Esophagus (tissue), 2 donors: Measurements from ENCODE around the gene PCDHB12. TPM values are rescaled to one million over a fixed set of nuclear protein-coding genes. Genes with fewer than 3 reads are reported as not detected.
A peak's percentile ranks its signal among the peaks of the same experiment; 100 is the strongest.
"Not testable (repeated sequence)": the region's sequence is repeated elsewhere in the genome, so short reads cannot be mapped to it uniquely, and the experiment has no call there.

Source experiments
- H3K27ac ChIP-seq, 2 donors: one replicate each; pipeline ENCODE4 v1.5.1; 2013; ENCODE audit warnings: low read depth in 2 of 2, mild to moderate bottlenecking in 2 of 2, inconsistent platforms in 1 of 2, low read length in 1 of 2, moderate library complexity in 1 of 2
- H3K27me3 ChIP-seq, 2 donors: one replicate each; pipeline ENCODE4 v1.6.1; 2013; ENCODE audit warnings: low read length in 2 of 2, control low read depth in 1 of 2, mild to moderate bottlenecking in 1 of 2; ENCODE audit not compliant: insufficient read depth in 2 of 2, control insufficient read depth in 1 of 2
- H3K36me3 ChIP-seq, 2 donors: one replicate each; pipeline ENCODE4 v1.6.1; 2013; ENCODE audit warnings: low read length in 1 of 2; ENCODE audit not compliant: control insufficient read depth in 2 of 2, insufficient read depth in 2 of 2
- H3K4me1 ChIP-seq, 2 donors: one replicate each; pipeline ENCODE4 v1.6.1; 2013; ENCODE audit warnings: low read length in 1 of 2; ENCODE audit not compliant: control insufficient read depth in 2 of 2, insufficient read depth in 2 of 2
- H3K4me3 ChIP-seq, 2 donors: one replicate each; pipeline ENCODE4 v1.5.1; 2013; ENCODE audit warnings: low read length in 2 of 2, mild to moderate bottlenecking in 2 of 2, low read depth in 1 of 2, moderate library complexity in 1 of 2
- H3K9me3 ChIP-seq, 2 donors: one replicate each; pipeline ENCODE4 v1.6.1; 2013; ENCODE audit warnings: mild to moderate bottlenecking in 2 of 2, low read depth in 1 of 2, low read length in 1 of 2, moderate library complexity in 1 of 2; ENCODE audit not compliant: control insufficient read depth in 2 of 2, insufficient read depth in 1 of 2
- WGBS, 2 donors: extraction: QIAGEN DNeasy Blood & Tissue Kit; methylation state at CpG; one replicate each; pipeline ENCODE4 v1.1.7; 2013; 5-methylcytosine and 5-hydroxymethylcytosine counted together
- polyA plus RNA-seq, 2 donors: library from polyadenylated mRNA; stranded (reverse); fragments of 200-250 nt; gene quantifications; one replicate each; pipeline ENCODE4 v1.2.3, GENCODE V29; 2013
- donor health status: healthy with polysubstance abuse.
- donor health status: Bipolar disorder and iron deficiency.

The PCDHB12 gene
- polyA plus RNA-seq, 2 donors = 0.08 to 0.15 TPM

DNA sequence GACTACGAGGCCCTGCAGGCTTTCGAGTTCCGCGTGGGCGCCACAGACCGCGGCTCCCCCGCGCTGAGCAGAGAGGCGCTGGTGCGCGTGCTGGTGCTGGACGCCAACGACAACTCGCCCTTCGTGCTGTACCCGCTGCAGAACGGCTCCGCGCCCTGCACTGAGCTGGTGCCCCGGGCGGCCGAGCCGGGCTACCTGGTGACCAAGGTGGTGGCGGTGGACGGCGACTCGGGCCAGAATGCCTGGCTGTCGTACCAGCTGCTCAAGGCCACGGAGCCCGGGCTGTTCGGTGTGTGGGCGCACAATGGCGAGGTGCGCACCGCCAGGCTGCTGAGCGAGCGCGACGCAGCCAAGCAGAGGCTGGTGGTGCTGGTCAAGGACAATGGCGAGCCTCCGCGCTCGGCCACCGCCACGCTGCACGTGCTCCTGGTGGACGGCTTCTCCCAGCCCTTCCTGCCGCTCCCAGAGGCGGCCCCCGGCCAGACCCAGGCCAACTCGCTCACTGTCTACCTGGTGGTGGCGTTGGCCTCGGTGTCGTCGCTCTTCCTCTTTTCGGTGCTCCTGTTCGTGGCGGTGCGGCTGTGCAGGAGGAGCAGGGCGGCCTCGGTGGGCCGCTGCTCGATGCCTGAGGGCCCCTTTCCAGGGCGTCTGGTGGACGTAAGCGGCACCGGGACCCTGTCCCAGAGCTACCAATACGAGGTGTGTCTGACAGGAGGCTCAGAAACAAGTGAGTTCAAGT is 24.2 kb upstream of the PCDHB12 start:
- H3K9me3 ChIP-seq = peaks cover 4 to 28% of the 10 kb centered on the region in 2 donors
- H3K36me3 ChIP-seq, H3K27ac ChIP-seq, H3K27me3 ChIP-seq, H3K4me3 ChIP-seq, H3K4me1 ChIP-seq: not testable (repeated sequence)
- 36 to 40% methylated on average over 18 to 57 of the region's 69 CpGs for WGBS, 2 donors

DNA sequence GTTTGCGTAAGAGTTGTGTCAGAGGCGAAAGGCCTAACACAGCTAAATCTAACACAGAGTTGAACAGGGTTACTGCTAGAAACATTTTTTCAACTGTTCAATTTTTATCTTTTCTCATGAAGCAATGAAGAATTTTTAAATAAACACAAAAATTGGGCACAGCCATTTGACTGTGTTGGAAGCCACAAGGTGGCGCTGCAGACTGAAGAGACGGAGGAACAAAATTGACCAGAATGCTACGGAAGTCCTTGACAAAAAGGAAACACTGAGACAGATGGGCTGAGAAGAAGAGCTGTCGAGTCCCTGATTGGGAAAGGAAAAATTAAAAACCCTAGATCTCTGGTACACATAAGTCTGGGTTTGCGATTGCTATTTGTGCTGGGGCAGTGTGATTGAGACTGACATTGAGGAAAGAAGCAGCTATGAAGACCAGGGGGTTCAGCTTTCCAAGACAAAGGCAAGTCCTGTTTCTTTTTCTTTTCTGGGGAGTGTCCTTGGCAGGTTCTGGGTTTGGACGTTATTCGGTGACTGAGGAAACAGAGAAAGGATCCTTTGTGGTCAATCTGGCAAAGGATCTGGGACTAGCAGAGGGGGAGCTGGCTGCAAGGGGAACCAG is 21.5 kb upstream of the PCDHB12 start, which contains the start of gene PCDHB9:
TSS of gene PCDHB9 (plus strand) at position 265 of the 616 bp plus-strand sequence. CDS start at position 423, 158 bp downstream.
- Histone ChIP-seq H3K27me3 (no peaks in the 10 kb centered on the region), H3K4me1 (no peaks in the 10 kb centered on the region), H3K36me3 (no peaks in the 10 kb centered on the region), H3K9me3 (peaks cover 2 to 23% of the 10 kb centered on the region in 2 donors), H3K27ac (no peak within 1 kb of the TSS), H3K4me3 (no peak within 1 kb of the TSS)
- 19 to 24% methylated on average over 8 to 9 of the region's 9 CpGs for WGBS, 2 donors

DNA sequence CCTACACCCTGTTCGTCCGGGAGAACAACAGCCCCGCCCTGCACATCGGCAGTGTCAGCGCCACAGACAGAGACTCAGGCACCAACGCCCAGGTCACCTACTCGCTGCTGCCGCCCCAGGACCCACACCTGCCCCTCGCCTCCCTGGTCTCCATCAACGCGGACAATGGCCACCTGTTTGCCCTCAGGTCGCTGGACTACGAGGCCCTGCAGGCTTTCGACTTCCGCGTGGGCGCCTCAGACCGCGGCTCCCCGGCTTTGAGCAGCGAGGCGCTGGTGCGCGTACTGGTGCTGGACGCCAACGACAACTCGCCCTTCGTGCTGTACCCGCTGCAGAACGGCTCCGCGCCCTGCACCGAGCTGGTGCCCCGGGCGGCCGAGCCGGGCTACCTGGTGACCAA is 19.8 kb upstream of the PCDHB12 start:
- peaks cover 0 to 17% of the 10 kb centered on the region in 2 donors for H3K9me3 ChIP-seq
- H3K36me3 ChIP-seq = not testable (repeated sequence)

GRCh38 chr5:141189131-141189530 is 19.4 kb upstream of the PCDHB12 start:
- H3K4me1 ChIP-seq, H3K36me3 ChIP-seq, H3K4me3 ChIP-seq, H3K27ac ChIP-seq, H3K27me3 ChIP-seq: not testable (repeated sequence)
- 36 to 40% methylated on average over 20 to 34 of the region's 35 CpGs for WGBS, 2 donors
- peaks cover 0 to 17% of the 10 kb centered on the region in 2 donors for H3K9me3 ChIP-seq

More for the DNA sequence above, 19.8 kb upstream of the PCDHB12 start:
- H3K4me3 ChIP-seq, H3K27me3 ChIP-seq, H3K27ac ChIP-seq, H3K4me1 ChIP-seq: not testable (repeated sequence)
- WGBS, 2 donors = 34 to 41% methylated on average over 24 to 31 of the region's 37 CpGs

DNA sequence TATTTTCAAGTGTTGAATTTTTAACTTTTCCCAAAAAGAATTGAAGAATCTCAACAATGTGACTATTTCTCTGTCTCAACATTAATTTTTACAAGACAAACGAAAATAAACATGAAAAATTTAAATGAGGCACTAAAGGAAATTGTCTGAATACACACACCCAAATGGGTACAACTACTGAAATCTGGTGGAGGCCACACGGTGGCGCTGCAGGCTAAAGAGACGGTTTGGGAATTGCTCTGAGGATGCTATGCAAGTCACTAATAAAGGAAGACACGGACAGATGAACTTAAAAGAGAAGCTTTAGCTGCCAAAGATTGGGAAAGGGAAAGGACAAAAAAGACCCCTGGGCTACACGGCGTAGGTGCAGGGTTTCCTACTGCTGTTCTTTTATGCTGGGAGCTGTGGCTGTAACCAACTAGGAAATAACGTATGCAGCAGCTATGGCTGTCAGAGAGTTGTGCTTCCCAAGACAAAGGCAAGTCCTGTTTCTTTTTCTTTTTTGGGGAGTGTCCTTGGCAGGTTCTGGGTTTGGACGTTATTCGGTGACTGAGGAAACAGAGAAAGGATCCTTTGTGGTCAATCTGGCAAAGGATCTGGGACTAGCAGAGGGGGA is 16.3 kb upstream of the PCDHB12 start, which contains the start of gene PCDHB10:
TSS of gene PCDHB10 (plus strand) at position 244 of the 616 bp plus-strand sequence. CDS start at position 444, 200 bp downstream.
- 8 to 12% methylated on average over 10 of the region's 10 CpGs for WGBS, 2 donors
- Histone ChIP-seq H3K4me3 (no peak within 1 kb of the TSS), H3K36me3 (no peaks in the 10 kb centered on the region), H3K27me3 (no peaks in the 10 kb centered on the region), H3K4me1 (no peaks in the 10 kb centered on the region), H3K9me3 (peaks cover 0 to 16% of the 10 kb centered on the region in 2 donors), H3K27ac (no peak within 1 kb of the TSS)

GRCh38 chr5:141194332-141194731 is 14.2 kb upstream of the PCDHB12 start:
- WGBS, 2 donors = 34% methylated on average over 14 to 33 of the region's 37 CpGs
- not testable (repeated sequence) for H3K36me3 ChIP-seq, H3K9me3 ChIP-seq, H3K27me3 ChIP-seq, H3K4me3 ChIP-seq, H3K27ac ChIP-seq, H3K4me1 ChIP-seq

DNA sequence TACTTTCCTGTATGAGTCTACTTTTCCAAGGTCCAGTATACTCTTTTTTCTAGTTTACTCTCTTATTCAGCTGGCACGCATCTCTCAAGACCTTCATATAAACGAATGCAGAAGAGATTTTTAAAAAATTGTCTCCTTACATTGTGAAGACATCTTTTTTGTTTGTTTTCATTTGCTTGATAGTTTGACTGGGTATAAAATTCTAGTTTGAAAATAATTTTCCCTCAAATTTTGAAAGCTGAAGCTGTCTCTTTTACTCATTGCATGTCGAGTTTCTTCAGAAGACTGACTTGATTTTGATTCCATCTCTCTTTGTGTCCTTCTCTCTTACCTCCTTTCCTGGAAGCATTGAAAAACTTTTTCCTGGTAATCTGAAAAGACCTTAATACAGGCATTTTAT is 12.2 kb upstream of the PCDHB12 start:
- no peaks in the 10 kb centered on the region for H3K4me1 ChIP-seq
- no peak overlapping the region for H3K4me3 ChIP-seq
- no peak overlapping the region for H3K27ac ChIP-seq
- no peaks in the 10 kb centered on the region for H3K27me3 ChIP-seq
- H3K36me3 ChIP-seq = no peaks in the 10 kb centered on the region
- H3K9me3 ChIP-seq = peaks cover 2 to 14% of the 10 kb centered on the region in 2 donors
- WGBS, 2 donors = 35 to 36% methylated on average over 3 of the region's 3 CpGs

DNA sequence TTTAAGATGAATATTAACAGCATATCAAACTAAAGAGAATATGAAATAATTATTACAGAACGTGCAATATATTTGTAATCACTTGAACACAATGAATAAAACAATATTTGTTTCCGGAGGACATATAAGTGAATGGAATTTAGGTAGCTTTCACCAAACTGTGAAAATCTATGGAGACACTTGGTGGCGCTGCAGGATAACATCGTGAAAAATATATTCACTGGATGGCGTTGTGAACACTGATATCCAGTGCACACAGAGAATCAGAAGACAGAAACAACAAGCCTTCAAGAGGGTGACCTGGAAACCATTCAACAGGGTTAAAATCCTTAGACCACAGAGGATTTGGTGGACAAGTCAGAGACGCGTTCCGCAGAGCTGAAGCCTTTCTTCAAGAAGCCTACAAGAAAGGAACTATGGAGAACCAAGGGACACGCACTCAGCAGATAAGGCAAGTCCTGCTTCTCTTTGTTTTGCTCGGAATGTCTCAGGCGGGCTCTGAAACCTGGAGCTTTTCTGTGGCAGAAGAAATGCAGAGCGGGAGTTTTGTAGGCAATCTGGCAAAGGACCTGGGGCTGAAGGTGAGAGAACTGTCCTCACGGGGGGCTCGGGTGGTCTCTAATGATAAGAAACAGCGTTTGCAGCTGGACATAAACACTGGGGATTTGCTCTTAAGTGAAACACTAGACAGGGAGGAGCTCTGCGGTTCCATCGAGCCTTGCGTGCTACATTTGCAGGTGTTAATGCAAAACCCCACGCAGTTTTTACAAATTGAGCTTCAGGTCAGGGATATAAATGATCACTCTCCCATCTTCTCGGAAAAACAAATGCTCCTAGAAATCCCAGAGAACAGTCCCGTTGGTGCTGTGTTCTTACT is 8.9 kb upstream of the PCDHB12 start, which contains the start of gene PCDHB11:
TSS of gene PCDHB11 (plus strand) at position 269 of the 877 bp plus-strand sequence. CDS start at position 417, 148 bp downstream.
- no peak within 1 kb of the TSS for H3K27ac ChIP-seq
- H3K4me1 ChIP-seq = no peaks in the 10 kb centered on the region
- peak within 1 kb of the TSS in 1 of 2 donors; percentile 29 for H3K4me3 ChIP-seq
- 31 to 38% methylated on average over 21 of the region's 21 CpGs for WGBS, 2 donors
- H3K36me3 ChIP-seq = no peaks in the 10 kb centered on the region
- peaks cover 2 to 7% of the 10 kb centered on the region in 2 donors for H3K9me3 ChIP-seq
- no peaks in the 10 kb centered on the region for H3K27me3 ChIP-seq

DNA sequence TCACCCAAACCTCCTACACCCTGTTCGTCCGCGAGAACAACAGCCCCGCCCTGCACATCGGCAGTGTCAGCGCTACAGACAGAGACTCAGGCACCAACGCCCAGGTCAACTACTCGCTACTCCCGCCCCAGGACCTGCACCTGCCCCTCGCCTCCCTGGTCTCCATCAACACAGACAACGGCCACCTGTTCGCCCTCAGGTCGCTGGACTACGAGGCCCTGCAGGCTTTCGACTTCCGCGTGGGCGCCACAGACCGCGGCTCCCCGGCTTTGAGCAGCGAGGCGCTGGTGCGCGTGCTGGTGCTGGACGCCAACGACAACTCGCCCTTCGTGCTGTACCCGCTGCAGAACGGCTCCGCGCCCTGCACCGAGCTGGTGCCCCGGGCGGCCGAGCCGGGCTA is 7.4 kb upstream of the PCDHB12 start:
- H3K27me3 ChIP-seq, H3K4me1 ChIP-seq, H3K27ac ChIP-seq, H3K4me3 ChIP-seq, H3K36me3 ChIP-seq, H3K9me3 ChIP-seq: not testable (repeated sequence)
- 32 to 43% methylated on average over 20 to 28 of the region's 38 CpGs for WGBS, 2 donors
